ENCODE measurements around the gene MDH1.

The MDH1 gene

GRCh38 chr2:63594660-63595059 is 5.9 kb downstream of the MDH1 start:
- ChIA-PET POLR2A (interaction anchor here (0.6 kb wide), 1 partner anchor 424 kb away, joined by 7 read pairs; no protein-coding TSS in a partner anchor), CTCF (interaction anchor here (0.7 kb wide), 1 partner anchor 99 kb away, joined by 3 read pairs; no protein-coding TSS in a partner anchor)

More at GRCh38 chr2:63594660-63595059, 5.9 kb downstream of the MDH1 start:
- Histone ChIP-seq H3K36me3 (ENCODE audit: control insufficient read depth in 2 of 2, insufficient read depth in 1 of 2, low read length in 2 of 2) (peaks cover 48 to 70% of the 10 kb centered on the region in 2 experiments), H3K4me1 (ENCODE audit: control insufficient read depth, insufficient read depth, low read length) (peaks cover 16% of the 10 kb centered on the region), H3K4me3 (ENCODE audit: low read depth, low read length) (no peak overlapping the region), H3K27ac (ENCODE audit: extremely low read depth, low read depth, low read length) (no peak overlapping the region), H3K9me3 (ENCODE audit: control insufficient read depth, insufficient read depth, low read depth, low read length) (no peaks in the 10 kb centered on the region)
- no peak for TF ChIP-seq ZNF202 (tag by site-specific recombination; IDR thresholded peaks at IDR 0.05; ENCODE audit: borderline replicate concordance)
- no peak for TF ChIP-seq ZNF561 (tag by site-specific recombination; IDR thresholded peaks at IDR 0.05; ENCODE audit: borderline replicate concordance)
- no peak for TF ChIP-seq ZNF76 (tag by site-specific recombination; IDR thresholded peaks at IDR 0.05; ENCODE audit: borderline replicate concordance, low read depth)
- no peak for TF ChIP-seq ZBTB11 (tag by site-specific recombination; conservative IDR thresholded peaks at IDR 0.05; ENCODE audit: low read depth)
- TF ChIP-seq ZNF626 (tag by site-specific recombination; IDR thresholded peaks at IDR 0.05), result no peak
- no peak for TF ChIP-seq MYNN (tag by site-specific recombination; IDR thresholded peaks at IDR 0.05; ENCODE audit: borderline replicate concordance)
- no peak for TF ChIP-seq ZFP69B (tag by site-specific recombination; IDR thresholded peaks at IDR 0.05)
- TF ChIP-seq ZBTB44 (tag by site-specific recombination; IDR thresholded peaks at IDR 0.05), result no peak
- no peak for TF ChIP-seq ZFP41 (tag by site-specific recombination; IDR thresholded peaks at IDR 0.05; ENCODE audit: borderline replicate concordance)
- TF ChIP-seq ZNF585B (tag by site-specific recombination; IDR thresholded peaks at IDR 0.05), result no peak
- TF ChIP-seq ZNF449 (tag by site-specific recombination; IDR thresholded peaks at IDR 0.05), result no peak
- TF ChIP-seq PRDM6 (tag by site-specific recombination; IDR thresholded peaks at IDR 0.05), result no peak
- TF ChIP-seq ZNF707 (tag by site-specific recombination; IDR thresholded peaks at IDR 0.05), result no peak
- TF ChIP-seq ZEB2 (tag by site-specific recombination; IDR thresholded peaks at IDR 0.05), result no peak
- TF ChIP-seq ZNF148 (tag by site-specific recombination; IDR thresholded peaks at IDR 0.05; ENCODE audit: borderline replicate concordance), result no peak
- TF ChIP-seq ZBTB6 (tag by site-specific recombination; IDR thresholded peaks at IDR 0.05), result no peak
- no peak for TF ChIP-seq ZFP37 (tag by site-specific recombination; IDR thresholded peaks at IDR 0.05)

All from HEK293 (cell line).